Lower leg skin (tissue), 3 donors: ENCODE measurements around the gene FILIP1.

Source experiments
- CTCF ChIP-seq, 3 donors: fragments of 450-650 bp; IDR thresholded peaks; one replicate each; pipeline ENCODE4 v1.5.1; 2016; ENCODE audit warnings: antibody characterized with exemption in 3 of 3, mild to moderate bottlenecking in 3 of 3, moderate library complexity in 2 of 3
- POLR2A ChIP-seq, 2 donors: fragments of 450-650 bp; IDR thresholded peaks; one replicate each; pipeline ENCODE4 v1.6.1; 2016 to 2017; ENCODE audit warnings: antibody characterized with exemption in 2 of 2, mild to moderate bottlenecking in 1 of 2, moderate library complexity in 1 of 2

GRCh38 chr6:75262716-75263400, 230.7 kb downstream of the FILIP1 start:
- TF ChIP-seq CTCF (IDR thresholded peaks at IDR 0.05) (no peak), POLR2A (IDR thresholded peaks at IDR 0.05) (no peak)
